DOHH2 (cell line): Measurements from ENCODE around the gene FBXO38.

ENCODE experiments used
- H3F3A ChIP-seq: fragments of 200-600 bp; sonication (generic), shearing (Covaris generic); 2 replicates; pipeline ENCODE4 v1.6.0; 2016; ENCODE audit warnings: antibody characterized with exemption, mild to moderate bottlenecking; ENCODE audit not compliant: control insufficient read depth, insufficient read depth
- H3K27ac ChIP-seq: fragments of 200-600 bp; sonication (generic); 2 replicates; pipeline ENCODE4 v1.5.1; 2014; ENCODE audit warnings: low read depth, mild to moderate bottlenecking, low read length, moderate library complexity
- H3K27me3 ChIP-seq: fragments of 200-600 bp; sonication (generic); 2 replicates; pipeline ENCODE4 v1.6.1; 2014; ENCODE audit warnings: mild to moderate bottlenecking, low read length, mixed read lengths; ENCODE audit not compliant: control insufficient read depth
- H3K36me3 ChIP-seq: fragments of 200-600 bp; sonication (generic); 2 replicates; pipeline ENCODE4 v1.6.1; 2014; ENCODE audit warnings: mild to moderate bottlenecking, low read length, moderate library complexity, mixed read lengths; ENCODE audit not compliant: control insufficient read depth
- H3K4me1 ChIP-seq: fragments of 200-600 bp; sonication (generic); 2 replicates; pipeline ENCODE4 v1.6.1; 2014; ENCODE audit warnings: mild to moderate bottlenecking, low read length, mixed read lengths; ENCODE audit not compliant: control insufficient read depth
- H3K4me2 ChIP-seq: fragments of 200-600 bp; sonication (generic); 2 replicates; pipeline ENCODE4 v1.6.0; 2014; ENCODE audit warnings: mild to moderate bottlenecking, low read length, moderate library complexity
- H3K4me3 ChIP-seq: fragments of 200-600 bp; sonication (generic); 2 replicates; pipeline ENCODE4 v1.5.1; 2014; ENCODE audit warnings: mild to moderate bottlenecking, low read length, mixed read lengths
- H3K79me2 ChIP-seq: fragments of 200-600 bp; sonication (generic); 2 replicates; pipeline ENCODE4 v1.6.1; 2014; ENCODE audit warnings: mild to moderate bottlenecking, low read length, mixed read lengths; ENCODE audit not compliant: control insufficient read depth
- H3K9me2 ChIP-seq: fragments of 200-600 bp; sonication (generic); replicated peaks from 2 replicates; pipeline ENCODE4 v1.6.1; 2014; ENCODE audit warnings: mild to moderate bottlenecking, low read length, mixed read lengths; ENCODE audit not compliant: control insufficient read depth
- H3K9me3 ChIP-seq: fragments of 200-600 bp; sonication (generic); 2 replicates; pipeline ENCODE4 v1.6.1; 2014; ENCODE audit warnings: antibody characterized with exemption, low read length, mixed read lengths; ENCODE audit not compliant: control insufficient read depth, insufficient read depth
- H4K20me1 ChIP-seq: fragments of 200-600 bp; sonication (generic); 2 replicates; pipeline ENCODE4 v1.6.0; 2014; ENCODE audit warnings: low read depth, mild to moderate bottlenecking, antibody characterized with exemption, low read length, moderate library complexity; ENCODE audit not compliant: control insufficient read depth, insufficient read depth
- EZH2phosphoT487 ChIP-seq: fragments of 200-600 bp; sonication (generic); IDR thresholded peaks from 2 replicates; pipeline ENCODE4 v1.6.1; 2017; ENCODE audit warnings: borderline replicate concordance, mild to moderate bottlenecking, antibody characterized with exemption, low read length, moderate library complexity, mixed read lengths
- TF ChIP-seq, protein P1 (sequence below): fragments of 200-600 bp; sonication (generic); IDR thresholded peaks from one replicate; pipeline ENCODE4 v1.5.1; 2014; ENCODE audit warnings: antibody characterized with exemption, mild to moderate bottlenecking, low read depth, low read length; ENCODE audit not compliant: poor library complexity, severe bottlenecking

The FBXO38 gene

DNA sequence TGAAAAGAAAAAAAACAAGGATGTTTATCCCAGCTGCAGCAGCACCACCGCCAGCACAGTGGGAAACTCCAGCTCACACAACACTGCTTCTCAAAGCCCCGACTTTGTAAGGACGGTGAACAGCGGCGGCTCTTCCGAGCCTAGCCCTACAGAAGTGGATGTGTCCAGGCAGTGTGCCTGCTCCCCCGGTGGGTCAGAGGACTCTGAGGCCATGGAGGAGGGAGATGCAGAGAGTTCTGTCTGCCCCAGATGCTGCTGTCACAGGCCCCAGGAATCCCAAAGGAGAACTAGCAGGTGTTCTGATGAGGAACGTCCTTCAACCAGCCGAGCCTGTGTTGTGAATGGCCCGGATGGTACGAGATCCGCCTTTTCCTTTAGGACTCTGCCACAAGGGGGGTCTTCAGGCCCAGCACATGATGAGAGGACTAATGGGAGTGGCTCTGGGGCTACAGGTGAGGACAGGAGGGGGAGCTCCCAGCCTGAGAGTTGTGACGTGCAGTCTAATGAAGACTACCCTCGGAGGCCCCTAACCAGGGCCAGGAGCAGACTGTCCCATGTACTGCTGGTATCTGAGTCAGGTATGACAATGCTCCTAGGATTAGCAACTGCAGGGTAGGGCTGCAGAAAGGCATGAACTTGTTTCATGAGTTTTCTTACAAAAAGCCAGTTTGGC, 43.7 kb downstream of the FBXO38 start:
- Histone ChIP-seq H3K4me3 (no peak overlapping the region), H3K4me1 (no peaks in the 10 kb centered on the region), H3K79me2 (no peaks in the 10 kb centered on the region), H4K20me1 (no peaks in the 10 kb centered on the region), H3K4me2 (no peak overlapping the region), H3K9me2 (no peaks in the 10 kb centered on the region), H3K27ac (no peak overlapping the region), H3K9me3 (no peaks in the 10 kb centered on the region), H3K36me3 (peaks cover 86% of the 10 kb centered on the region), H3K27me3 (no peaks in the 10 kb centered on the region), H3F3A (no peaks in the 10 kb centered on the region)
- no peak for TF ChIP-seq EZH2phosphoT487
- TF ChIP-seq, protein P1, sequence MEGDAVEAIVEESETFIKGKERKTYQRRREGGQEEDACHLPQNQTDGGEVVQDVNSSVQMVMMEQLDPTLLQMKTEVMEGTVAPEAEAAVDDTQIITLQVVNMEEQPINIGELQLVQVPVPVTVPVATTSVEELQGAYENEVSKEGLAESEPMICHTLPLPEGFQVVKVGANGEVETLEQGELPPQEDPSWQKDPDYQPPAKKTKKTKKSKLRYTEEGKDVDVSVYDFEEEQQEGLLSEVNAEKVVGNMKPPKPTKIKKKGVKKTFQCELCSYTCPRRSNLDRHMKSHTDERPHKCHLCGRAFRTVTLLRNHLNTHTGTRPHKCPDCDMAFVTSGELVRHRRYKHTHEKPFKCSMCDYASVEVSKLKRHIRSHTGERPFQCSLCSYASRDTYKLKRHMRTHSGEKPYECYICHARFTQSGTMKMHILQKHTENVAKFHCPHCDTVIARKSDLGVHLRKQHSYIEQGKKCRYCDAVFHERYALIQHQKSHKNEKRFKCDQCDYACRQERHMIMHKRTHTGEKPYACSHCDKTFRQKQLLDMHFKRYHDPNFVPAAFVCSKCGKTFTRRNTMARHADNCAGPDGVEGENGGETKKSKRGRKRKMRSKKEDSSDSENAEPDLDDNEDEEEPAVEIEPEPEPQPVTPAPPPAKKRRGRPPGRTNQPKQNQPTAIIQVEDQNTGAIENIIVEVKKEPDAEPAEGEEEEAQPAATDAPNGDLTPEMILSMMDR = no peak

DNA sequence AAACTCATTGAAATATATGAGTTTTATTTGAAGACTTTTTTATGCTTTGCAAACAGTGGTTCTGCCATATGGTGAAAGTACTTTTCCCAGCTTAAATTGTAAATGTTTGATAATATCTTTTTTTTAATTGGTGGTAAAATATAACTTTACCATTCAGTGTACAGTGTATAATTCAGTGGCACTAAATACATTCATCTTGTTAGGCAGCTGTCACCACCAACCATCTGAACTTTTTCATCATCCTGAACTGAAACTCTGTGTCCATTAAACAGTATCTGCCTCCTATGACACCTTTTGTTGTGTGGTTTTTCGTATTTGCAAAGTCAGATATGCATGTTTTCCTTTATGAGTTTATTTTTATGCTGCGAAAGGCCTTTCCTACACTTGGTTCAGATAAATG, 45.1 kb downstream of the FBXO38 start:
- Histone ChIP-seq H3F3A (no peaks in the 10 kb centered on the region), H3K4me2 (no peak overlapping the region), H3K4me3 (no peak overlapping the region), H3K27ac (no peak overlapping the region), H4K20me1 (no peaks in the 10 kb centered on the region), H3K27me3 (no peaks in the 10 kb centered on the region), H3K9me2 (no peaks in the 10 kb centered on the region), H3K9me3 (no peaks in the 10 kb centered on the region), H3K79me2 (no peaks in the 10 kb centered on the region), H3K4me1 (no peaks in the 10 kb centered on the region), H3K36me3 (peaks cover 86% of the 10 kb centered on the region)
- TF ChIP-seq, protein P1 = no peak
- no peak for TF ChIP-seq EZH2phosphoT487

DNA sequence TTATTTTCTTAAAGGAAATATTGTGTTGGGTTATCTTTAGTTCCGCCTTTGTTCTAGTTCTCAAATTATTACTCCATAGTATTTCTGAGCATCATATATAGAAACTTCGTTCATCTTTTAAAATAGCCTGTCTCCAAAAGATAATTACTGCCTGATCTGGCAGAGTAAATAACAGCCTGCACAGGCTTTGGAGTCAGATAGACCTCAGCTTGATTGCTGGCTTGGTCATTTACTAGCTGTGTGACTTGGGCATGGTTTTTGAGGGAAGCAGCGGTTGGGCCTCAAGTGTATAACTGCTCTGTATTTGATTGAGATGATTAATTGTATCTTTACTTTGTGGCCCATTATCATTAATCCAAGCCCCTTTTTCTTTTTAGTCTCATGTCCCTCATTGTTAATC, 50.1 kb downstream of the FBXO38 start:
- no peak for TF ChIP-seq EZH2phosphoT487
- TF ChIP-seq, protein P1 = no peak
- no peaks in the 10 kb centered on the region for H4K20me1 ChIP-seq
- H3K4me2 ChIP-seq = no peak overlapping the region
- H3K9me3 ChIP-seq = no peaks in the 10 kb centered on the region
- no peaks in the 10 kb centered on the region for H3F3A ChIP-seq
- no peak overlapping the region for H3K27ac ChIP-seq
- H3K4me1 ChIP-seq = no peaks in the 10 kb centered on the region
- no peaks in the 10 kb centered on the region for H3K79me2 ChIP-seq
- H3K4me3 ChIP-seq = no peak overlapping the region
- H3K9me2 ChIP-seq = no peaks in the 10 kb centered on the region
- no peaks in the 10 kb centered on the region for H3K27me3 ChIP-seq
- peaks cover 64% of the 10 kb centered on the region for H3K36me3 ChIP-seq
